SHP77 (cell line): ENCODE results near the gene PIP4P1.
A peak's percentile ranks its signal among the peaks of the same experiment; 100 is the strongest.

ENCODE experiments used
- DNase-seq, 2 experiments: peaks; one replicate each; lab custom pipeline; 2025; lab: John Stamatoyannopoulos, UW

PIP4P1 gene

GRCh38 chr14:20435582-20436362 is 25.5 kb downstream of the PIP4P1 start, which contains the start of gene KLHL33:
KLHL33 (minus strand) TSS chr14:20436166; CDS start chr14:20435811, 355 bp downstream.
- DNase-seq = no peak

DNA sequence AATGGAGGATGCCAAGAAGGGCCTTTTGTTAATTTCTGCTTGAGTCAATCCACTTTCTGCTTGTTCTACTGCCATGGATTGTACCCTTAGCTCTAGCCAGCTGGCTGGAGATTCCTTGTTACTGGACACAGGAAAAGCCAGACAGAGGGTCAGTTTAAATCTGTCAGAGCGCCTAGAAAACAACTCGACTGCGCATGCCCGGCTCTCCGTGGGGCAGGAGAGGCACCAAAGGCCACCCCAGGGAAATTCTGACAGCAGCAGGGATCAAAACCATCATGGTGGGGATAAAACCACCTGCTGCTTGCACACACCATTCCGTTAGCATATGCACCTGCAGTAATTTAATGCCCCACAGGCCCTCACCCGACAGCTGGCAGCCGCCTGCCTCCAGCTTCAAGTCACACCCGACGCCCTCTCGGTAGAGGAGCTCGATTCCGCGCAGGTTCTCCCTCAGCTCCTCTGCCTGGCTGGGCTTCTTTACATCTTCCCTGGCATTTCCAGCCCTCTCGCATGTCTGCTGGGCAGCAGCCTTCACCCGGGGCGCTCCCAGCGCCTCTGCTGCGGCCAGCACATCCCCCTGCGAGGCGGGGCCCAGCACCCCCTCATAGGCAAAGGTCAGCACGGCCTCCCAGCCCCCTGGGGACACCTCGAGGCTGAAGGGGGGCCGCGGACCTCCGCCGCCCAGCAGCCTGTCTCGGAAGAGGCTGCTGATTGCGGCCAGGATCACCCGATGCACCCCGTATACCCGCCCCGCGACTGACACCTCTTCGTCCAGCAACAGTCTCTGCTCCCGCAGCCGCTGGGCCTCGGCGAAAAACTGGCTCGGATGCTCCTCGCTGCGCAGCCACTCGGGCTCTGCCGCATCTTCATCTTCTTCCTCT is 26.3 kb downstream of the PIP4P1 start:
- DNase-seq = peak; percentile 45 to 80

DNA sequence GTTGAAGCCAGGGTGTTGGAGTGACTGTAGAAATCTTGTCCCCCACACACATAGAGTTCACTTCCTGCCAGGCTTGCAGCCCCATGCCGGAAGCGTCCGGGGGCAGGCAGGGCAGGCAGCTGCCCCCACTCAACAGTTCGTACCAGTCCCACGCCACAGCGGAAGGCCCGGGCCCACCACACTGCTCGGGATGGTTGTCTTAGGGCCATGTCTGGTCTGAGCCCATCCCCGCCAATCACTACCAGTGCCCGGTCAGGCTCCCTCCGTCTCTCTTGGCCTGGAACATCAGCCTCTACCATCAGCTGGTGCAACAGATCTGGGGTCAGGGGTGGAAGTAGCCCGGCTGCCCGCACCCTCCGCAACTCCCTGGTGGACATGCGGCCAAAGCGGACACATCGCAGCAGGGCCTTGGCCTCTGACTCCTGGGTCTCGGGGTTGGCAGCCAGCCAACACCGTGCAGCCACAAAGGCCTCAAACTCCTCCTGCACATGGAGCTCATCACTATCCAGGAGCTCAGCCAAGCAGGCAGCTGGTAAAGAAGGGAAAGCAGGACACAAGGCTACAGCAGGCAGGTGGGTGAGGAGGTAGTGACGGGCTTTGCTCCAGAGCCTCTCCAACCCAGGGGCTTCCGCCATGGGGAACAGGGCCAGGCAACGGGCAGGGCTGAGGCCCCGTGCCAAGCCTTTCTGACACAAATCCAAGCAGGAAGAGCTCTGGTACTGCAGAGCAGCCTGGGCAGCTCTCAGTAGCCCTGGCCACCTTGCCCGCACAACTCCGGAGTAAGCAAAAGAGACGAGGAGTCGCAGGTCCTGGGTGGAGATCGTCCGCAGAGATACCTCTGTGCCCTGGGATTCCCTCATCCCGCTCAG is 31.2 kb downstream of the PIP4P1 start:
- DNase-seq = peak; percentile 72 to 77

DNA sequence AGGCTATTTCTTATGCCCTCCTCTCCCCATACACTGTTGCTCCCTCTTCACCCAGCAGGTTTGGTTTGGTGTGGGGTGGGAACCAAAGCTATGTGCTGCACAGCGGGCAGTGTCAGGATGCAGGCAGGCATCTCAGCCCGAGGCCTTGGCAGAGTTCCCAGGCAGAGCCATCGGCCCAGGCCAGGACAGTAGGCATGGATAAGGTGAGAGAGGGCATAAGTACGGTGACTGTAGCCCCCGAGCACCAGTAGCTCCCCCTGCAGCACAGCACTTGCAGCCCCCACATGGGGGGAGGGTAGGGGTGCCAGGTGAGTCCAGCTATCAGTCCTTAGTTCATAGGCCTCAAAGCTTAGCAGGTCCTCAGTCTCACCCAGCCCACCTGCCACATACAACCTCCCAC is 32.4 kb downstream of the PIP4P1 start:
- peak in 1 of 2 experiments; percentile 40 for DNase-seq

- DNase-seq = no peak
These were observed 33.2 kb downstream of the PIP4P1 start for GRCh38 chr14:20428010-20428365.

- peak in 1 of 2 experiments; percentile 52 for DNase-seq
These were observed 33.8 kb downstream of the PIP4P1 start for GRCh38 chr14:20427231-20428009.

GRCh38 chr14:20424851-20425250 is 36.4 kb downstream of the PIP4P1 start:
- DNase-seq = no peak

DNA sequence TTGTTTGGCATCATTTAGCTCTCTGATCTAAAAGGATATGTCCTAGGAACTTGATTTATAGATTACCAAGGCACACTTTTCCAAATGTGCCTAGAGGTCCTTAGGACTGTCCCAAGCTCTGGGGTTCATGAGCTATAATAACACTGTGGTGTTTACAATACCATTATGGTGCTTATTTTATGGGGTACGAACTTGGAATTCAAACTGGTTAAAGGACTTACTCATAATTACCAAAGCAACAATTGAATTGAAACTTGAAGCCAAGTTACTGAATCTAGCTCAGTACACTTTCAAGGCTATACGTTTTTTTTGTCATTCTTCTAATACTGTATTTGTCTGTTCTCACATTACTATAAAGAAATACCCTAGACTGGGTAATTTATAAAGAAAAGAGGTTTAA is 38.3 kb downstream of the PIP4P1 start:
- no peak for DNase-seq

GRCh38 chr14:20421267-20421666 is 40.0 kb downstream of the PIP4P1 start:
- DNase-seq = no peak

- no peak for DNase-seq
These were observed 41.8 kb downstream of the PIP4P1 start for GRCh38 chr14:20419419-20419818.

GRCh38 chr14:20418501-20418909 is 42.7 kb downstream of the PIP4P1 start:
- no peak for DNase-seq

DNA sequence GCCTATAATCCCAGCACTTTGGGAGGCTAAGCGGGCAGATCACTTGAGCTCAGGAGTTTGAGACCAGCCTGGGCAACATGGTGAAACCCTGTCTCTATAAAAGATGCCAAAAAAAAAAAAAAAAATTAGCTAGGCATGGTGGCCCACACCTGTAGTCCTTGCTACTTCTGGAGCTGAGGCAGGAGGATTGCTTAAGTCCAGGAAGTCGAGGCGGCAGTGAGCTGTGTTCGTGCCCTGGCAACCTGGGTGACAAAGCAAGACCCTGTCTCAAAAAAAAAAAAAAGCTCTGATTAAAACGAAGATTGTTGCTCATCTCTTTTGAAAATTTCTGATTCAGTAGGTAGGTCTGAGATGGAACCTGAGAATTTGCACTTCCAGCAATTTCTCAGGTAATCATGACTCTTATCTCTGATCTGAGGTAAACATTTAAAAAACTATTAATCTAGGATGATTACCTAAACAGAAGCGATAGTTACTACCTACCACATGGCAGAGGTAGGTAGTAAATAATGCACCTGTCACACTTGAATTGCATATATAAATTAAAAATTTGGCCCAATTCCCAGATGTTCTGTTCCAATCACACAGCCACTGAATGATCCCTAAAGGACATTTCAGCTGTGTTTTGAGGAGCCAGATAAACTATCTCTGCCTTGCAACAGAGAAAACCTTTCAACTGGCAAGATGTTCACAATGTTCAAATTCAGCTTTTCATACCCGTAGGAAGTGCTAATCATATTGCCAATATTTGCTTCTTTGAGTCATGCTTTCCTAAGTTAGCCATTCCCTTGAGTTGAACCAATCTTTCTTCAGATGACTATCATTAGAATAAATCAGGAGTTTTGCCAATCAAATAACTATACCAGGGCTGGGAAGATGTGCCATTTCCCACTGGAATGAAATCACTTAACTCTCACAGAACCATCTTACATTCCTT is 43.7 kb downstream of the PIP4P1 start:
- DNase-seq = no peak

DNA sequence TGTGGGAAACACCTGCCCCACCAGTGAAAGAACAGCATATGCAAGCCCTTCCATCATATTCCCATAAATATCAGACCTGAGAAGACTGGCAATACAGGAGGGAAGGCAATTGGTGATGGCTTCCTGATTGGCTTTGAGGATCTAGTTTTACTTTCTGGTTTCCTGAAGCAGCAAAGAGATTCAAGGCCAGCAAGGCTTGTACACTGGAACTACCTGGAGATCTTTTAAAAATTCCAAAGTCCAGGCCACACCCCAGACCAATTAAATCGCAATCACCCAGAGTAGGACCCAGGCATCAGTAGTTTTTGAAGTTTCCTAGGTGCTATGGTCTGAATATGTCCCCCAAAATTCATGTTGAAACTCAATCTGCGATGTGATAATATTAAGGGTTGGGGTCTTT is 45.0 kb downstream of the PIP4P1 start:
- no peak for DNase-seq

DNA sequence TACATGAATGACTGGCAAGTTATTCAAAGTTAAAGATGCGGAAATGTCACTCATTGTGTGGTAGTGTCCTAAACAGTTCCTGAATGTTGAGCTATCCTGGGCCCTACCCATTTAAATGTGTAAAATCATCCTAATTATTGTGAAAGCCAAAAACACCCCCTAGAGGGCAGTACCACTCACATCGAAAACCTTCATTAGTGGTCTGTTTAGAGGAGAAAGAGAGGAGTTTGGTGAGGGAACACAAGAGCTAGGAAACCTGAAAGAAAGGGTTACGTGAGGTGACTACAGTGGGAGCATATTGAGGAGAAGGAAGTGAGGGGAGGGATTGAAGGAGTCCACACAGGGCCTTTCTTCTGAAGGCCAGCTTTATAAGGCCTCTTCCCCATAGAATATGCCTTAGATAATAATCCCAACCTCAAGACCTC is 45.4 kb downstream of the PIP4P1 start:
- DNase-seq = peak; percentile 67 to 78

- DNase-seq = no peak
These were observed 47.5 kb downstream of the PIP4P1 start for GRCh38 chr14:20413744-20414082.

DNA sequence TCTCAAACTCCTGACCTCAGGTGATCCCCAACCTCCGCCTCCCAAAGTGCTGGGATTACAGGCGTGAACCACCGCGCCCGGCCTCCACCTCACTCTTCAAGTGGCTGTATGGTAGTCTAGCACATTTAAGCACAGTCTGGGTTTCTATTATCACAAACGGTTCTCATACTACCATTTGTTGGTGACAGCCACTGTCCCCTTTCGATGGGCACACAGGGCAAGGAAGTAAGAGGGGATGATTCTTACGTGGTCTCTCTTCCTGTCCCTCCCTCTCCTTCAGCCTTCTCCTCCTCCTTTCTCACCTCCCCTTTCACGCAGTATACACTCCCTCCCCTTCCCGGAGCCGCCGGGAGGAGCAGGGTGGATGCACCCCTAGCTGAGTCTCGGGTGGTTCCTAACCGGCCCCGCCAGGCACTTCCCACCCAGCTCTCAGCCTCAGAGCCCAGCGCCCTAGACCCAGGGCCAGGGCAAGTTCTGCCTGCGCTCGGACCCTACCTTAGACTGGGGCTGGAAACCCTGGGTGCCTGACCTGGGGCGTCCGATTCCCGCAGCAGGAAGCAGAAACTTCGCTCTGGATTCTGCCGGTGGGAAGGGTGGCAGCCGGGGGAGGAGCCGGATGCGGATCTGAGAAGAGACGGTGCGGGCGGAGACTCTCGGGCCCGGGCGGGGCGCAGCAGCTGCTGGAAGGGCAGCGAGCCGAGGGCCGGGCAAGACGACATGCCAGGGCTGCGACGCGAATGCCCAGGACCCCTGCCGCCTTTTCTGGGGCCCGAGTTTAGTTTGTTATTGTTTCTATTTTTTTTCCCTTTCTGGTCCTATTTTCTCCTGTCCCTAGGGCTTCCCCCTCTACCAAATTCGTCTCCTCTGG is 48.1 kb downstream of the PIP4P1 start, which contains the start of gene TEP1:
TEP1 (minus strand) TSS at position 626 of the 868 bp plus-strand sequence. CDS start 5,062 bp downstream, outside the sequence.
- DNase-seq = peak; percentile 86 to 92

DNA sequence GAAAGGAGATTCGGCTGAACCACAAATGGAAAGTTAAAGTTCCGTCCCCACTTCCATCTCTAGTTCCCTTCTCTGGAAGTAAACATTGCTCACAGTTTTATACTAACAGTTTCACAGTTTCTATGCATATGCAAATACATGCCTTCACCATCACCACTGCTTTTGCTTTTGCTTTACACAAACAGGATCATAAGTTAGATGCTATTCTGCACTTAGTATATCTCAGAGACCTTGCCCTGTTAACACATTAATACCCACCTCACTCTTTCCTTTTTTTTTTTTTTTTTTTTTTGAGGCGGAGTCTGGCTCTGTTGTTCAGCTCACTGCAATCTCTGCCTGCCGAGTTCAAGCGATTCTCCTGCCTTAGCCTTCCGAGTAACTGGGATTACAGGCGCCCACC is 48.8 kb downstream of the PIP4P1 start:
- no peak for DNase-seq

GRCh38 chr14:20409226-20409625 is 52.0 kb downstream of the PIP4P1 start:
- no peak for DNase-seq
